GM13976 (cell line): ENCODE results near the gene TMEM94.

Source experiments
- DNase-seq: peaks from one replicate; pipeline ENCODE4 v3.0.0; 2012; ENCODE audit warnings: low spot score
- in situ Hi-C: fragments of 300-500 bp; cut with MboI; formaldehyde crosslinking; loops from one replicate; pipeline ENCODE4 v1.12.0; 2022; ENCODE audit warnings: low sequenced_read_pairs, mixed read lengths, inconsistent platforms; ENCODE audit not compliant: unreplicated experiment
- TF ChIP-seq, protein P1 (sequence below): IDR thresholded peaks from 2 replicates; pipeline ENCODE4 v1.5.1; 2012; ENCODE audit warnings: borderline replicate concordance, mild to moderate bottlenecking; ENCODE audit not compliant: insufficient read depth; ENCODE audit errors: extremely low read depth, missing control alignments, control extremely low read depth

TMEM94 gene

DNA sequence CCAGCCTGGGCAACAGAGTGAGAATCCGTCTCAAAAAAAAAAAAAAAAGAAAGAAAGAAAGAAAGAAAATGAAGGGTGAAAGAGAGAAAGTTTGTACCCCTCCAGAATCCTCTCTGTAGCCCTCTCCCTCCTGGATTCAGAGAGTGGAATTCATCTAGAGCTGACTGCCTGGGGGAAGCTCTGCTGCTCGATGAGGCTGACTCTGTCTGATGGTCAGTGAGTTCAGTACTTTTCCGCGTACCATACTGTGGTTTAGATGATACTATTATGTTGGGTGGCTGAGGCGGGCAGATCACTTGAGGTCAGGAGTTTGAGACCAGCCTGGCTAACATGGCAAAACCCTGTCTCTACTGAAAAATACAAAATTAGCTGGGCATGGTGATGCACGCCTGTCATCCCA is 14.8 kb downstream of the TMEM94 start:
- in situ Hi-C loops = no loop called here
- TF ChIP-seq, protein P1, sequence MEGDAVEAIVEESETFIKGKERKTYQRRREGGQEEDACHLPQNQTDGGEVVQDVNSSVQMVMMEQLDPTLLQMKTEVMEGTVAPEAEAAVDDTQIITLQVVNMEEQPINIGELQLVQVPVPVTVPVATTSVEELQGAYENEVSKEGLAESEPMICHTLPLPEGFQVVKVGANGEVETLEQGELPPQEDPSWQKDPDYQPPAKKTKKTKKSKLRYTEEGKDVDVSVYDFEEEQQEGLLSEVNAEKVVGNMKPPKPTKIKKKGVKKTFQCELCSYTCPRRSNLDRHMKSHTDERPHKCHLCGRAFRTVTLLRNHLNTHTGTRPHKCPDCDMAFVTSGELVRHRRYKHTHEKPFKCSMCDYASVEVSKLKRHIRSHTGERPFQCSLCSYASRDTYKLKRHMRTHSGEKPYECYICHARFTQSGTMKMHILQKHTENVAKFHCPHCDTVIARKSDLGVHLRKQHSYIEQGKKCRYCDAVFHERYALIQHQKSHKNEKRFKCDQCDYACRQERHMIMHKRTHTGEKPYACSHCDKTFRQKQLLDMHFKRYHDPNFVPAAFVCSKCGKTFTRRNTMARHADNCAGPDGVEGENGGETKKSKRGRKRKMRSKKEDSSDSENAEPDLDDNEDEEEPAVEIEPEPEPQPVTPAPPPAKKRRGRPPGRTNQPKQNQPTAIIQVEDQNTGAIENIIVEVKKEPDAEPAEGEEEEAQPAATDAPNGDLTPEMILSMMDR = no peak
- DNase-seq = no peak

DNA sequence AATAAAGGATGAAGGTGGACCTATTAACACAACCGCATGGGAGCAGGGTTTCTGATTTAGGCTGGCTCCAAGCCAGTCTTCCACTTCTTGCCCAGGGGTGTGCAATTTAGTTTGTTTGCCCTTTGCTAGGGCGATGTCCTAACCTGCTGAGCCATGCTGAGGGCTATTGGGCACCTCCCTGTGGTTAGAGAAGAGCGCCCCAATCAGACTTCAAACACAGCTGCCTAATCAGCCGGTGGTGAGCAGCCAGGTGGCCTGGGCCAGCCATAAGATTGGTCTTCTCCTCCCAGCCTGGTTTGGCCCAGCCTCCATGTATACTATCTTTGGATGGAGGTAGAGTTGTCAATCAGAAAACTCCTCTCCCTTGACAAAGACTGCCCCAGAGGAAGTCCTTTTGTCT is 15.7 kb downstream of the TMEM94 start:
- TF ChIP-seq, protein P1 = no peak
- DNase-seq = no peak
- in situ Hi-C loops = no loop called here

DNA sequence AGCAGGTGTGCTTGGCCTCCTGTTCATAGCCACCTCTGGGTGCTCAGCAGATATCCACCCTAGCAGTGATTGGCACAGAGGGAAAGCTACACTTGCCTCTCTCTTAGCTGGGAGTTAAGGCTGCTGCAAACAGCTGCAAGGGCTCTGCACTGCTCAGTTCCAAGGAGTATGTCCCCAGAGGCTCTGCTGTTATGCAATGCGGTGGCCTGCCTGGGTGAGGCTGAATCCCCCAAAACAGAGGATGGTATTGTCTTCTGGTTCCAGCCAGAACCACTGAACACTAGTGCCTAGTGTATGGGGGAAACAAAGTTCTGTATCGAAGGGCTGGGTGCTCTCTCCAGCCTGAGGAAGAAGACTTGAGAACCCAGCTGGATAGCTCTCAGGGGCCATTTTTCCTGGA is 16.8 kb downstream of the TMEM94 start:
- DNase-seq = no peak
- TF ChIP-seq, protein P1 = no peak
- in situ Hi-C loops = no loop called here

DNA sequence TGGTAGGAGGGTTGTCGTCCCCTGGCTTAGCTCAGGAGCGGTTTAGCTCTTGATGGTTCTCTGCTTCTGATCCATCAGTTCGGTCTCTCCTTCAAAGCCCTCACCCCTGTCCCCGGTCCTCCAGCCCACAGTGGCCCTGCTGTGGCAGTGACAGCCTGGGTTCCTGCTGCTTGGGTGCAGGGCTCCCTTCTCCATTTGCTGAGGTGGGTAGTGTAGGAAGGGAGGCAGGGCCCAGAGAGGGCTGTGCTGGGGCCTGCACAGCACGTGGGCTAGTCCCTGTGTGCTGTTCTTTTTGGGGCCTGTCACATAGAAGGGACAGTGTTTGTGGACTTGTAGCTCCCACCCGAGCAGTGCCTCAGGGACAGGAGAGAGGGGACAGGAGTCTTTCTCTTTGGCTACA is 18.3 kb downstream of the TMEM94 start:
- TF ChIP-seq, protein P1 = no peak
- DNase-seq = no peak
- in situ Hi-C loops = no loop called here

DNA sequence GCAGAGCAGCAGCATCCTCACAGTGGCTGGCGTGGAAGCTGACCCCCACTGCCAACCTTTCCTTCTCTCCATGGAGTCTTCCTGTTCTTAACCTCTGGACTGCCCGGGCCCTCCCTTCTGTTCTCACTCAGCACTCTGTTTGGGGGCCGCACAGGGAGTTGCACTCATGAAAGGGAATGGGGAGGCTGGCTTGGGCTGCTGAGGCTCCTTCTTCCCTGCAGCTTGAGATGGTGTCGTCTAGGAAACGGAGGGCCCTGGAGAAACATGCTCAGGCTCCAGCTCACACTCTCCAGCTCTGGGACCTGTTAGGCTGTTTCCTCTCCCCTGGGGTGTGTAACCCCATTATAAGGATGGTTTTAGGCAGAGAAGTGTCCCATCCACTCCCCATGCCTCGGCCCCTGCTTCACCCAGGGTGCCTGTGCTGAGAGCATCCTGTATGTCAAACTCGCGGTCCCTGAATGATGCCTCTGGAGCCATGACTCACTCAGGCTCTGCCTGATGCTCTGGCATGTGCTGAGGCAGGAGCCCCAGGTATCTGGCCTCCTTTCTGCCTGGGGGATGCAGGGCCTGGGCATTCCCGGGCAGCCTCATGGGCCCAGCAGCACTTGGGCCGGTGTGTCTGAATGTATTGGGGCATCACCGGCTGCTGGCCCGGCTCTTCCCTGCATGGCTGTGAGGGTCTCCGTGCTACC is 18.9 kb downstream of the TMEM94 start:
- in situ Hi-C loops = no loop called here
- no peak for DNase-seq
- TF ChIP-seq, protein P1 = no peak

DNA sequence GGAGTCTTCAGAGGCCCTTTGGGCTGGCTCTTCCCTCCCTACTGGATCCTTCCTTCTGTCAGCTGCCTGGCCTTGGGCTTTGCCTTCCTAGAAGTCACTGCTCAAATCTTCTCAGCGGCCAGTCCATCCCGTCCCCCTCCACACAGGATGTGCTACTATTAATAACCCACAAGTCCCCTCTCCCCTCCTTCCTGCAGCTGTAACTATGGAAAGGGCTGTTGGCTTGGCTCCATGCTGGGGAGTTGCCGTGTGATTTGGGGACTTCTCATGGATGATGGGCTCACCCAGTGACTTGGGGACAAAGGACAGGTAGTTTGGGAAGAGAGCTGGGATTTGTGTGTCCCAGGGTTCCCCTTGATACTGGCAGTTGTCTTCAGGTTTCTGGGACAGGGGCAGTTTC is 19.4 kb downstream of the TMEM94 start:
- in situ Hi-C loops = no loop called here
- DNase-seq = no peak
- TF ChIP-seq, protein P1 = no peak
